ENCODE results near the gene PFN1. TPM values are rescaled to one million over a fixed set of nuclear protein-coding genes. Genes with fewer than 3 reads are reported as not detected.
"Not testable (repeated sequence)": the region's sequence is repeated elsewhere in the genome, so short reads cannot be mapped to it uniquely, and the experiment has no call there.

Gene PFN1
- total RNA-seq, 2 donors from 2014 or later: 1,929 to 1,966 TPM

DNA sequence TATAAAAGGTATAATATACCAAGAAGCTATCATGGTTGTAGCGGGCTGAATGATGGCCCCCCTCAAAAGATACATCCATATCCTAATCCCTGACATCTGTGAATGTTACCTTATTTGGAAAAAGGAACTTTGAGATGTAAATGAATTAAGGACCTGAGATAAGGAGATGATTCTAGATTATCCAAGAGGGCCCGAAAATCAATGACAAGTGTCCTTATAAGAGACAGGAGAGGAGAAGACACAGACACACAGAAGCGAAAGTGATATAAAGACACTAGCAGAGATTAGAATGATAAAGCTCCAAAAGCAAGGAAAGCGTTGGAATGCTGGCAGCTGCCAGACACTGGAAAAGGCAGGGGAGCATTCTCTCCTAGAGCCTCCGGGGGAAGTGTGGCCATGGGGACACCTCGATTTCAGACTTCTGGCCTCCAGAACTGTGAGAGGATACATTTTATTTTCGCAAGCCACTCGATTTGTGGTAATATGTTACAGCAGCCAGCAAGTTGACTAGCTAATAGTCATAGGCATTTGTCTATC lies 28.8 kb downstream of the PFN1 start:
- no peak overlapping the region for H3K27ac Mint-ChIP-seq
- no peak for DNase-seq (ENCODE audit: low spot score in 2 of 2)
- ATAC-seq: no peak
- no peaks in the 10 kb centered on the region for H3K9me3 Mint-ChIP-seq
- no peaks in the 10 kb centered on the region for H3K36me3 Mint-ChIP-seq

DNA sequence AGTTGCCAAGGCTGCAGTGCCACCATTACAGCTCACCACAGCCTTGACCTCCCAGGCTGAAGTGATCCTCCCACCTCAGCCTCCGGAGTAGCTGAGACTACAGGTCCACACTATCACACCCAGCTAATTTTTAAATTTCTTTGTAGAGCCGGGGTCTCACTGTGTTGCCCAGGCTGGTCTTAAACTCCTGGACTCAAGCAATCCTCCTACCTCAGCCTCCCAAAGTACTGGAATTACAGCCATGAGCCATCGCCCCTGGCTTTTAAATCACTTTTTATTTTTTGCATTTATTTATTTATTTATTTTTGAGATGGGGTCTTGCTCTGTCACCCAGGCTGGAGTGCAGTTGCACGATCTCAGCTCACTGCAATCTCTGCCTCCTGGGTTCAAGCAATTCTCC lies 33.8 kb downstream of the PFN1 start:
- not testable (repeated sequence) for H3K9me3 Mint-ChIP-seq; ATAC-seq; DNase-seq (ENCODE audit: low spot score in 2 of 2); H3K27ac Mint-ChIP-seq; H3K36me3 Mint-ChIP-seq

DNA sequence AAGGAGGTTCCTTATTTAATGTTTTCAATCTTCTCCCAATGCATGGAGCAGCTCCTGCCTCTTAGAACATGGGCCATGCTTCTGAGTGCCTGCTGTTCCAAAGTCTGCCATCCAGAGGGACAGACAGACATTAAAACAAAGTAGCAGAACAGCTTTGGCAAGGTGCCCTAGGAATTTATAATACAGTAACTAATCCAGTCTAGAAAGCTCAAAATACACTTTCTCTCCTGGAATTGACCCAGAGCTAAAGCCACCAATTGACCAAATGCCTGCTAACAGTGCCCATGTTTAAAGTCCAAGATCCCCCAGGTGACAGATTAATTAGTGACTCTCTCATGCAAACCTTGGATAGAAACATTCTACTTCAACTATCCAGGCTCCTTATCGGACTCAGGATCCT lies 34.3 kb downstream of the PFN1 start:
- no peak overlapping the region for H3K27ac Mint-ChIP-seq
- H3K36me3 Mint-ChIP-seq: no peaks in the 10 kb centered on the region
- DNase-seq (ENCODE audit: low spot score in 2 of 2) (no peak), ATAC-seq (no peak)
- no peaks in the 10 kb centered on the region for H3K9me3 Mint-ChIP-seq

DNA sequence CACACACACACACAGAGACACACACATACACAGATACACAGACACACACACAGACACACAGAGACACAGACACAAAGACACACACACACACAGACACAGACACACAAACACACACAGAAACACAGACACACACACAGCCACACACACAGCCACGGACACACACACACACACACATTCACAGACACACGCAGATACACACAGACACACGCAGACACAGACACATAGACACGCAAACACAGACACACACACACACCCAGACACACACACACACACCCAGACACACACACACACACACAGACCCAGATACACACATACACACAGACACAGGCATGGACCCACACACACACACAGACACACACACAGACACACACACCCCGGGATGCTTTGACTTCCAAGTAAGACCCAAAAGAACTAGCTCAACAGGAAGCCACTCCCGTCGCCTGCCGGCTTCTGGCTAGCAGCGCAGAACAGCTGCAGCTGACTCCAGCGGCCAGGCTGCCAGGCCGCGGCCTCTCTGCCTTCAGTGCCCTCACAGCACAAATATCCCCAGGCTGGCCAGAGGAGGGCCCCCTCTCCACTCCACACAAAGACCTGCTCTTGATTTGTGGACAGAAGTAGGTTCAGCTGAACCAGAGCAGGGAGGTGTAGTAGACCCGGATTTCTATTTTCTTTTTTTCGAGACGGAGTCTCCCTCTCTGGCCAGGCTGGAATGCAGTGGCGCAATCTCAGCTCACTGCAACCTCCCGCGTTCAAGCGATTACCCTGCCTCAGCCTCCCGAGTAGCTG lies 39.4 kb downstream of the PFN1 start:
- DNase-seq (ENCODE audit: low spot score in 2 of 2) (peak; percentile 70 to 81), ATAC-seq (peak; percentile 96 to 99)
- H3K27ac Mint-ChIP-seq: no peak overlapping the region
- no peaks in the 10 kb centered on the region for H3K9me3 Mint-ChIP-seq
- no peaks in the 10 kb centered on the region for H3K36me3 Mint-ChIP-seq

DNA sequence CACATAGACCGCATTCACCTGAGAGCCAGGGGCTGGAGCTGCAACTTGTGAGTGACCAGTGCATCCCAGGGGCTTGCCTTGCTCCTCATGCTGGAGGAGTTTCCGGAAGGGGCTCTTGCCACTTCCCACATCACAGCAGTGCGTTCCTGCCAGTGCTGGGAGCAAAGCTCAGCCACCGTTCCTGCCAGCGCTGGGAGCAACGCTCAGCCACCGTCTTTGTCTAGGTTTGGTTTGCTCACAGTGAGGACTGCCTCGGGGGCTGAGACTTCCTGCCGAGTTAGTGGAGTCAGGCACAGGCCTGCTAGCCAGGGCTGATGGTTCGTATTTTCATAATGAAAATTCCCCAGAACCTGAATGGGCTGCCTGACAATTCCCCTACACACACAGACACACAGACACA lies 40.0 kb downstream of the PFN1 start:
- Mint-ChIP-seq H3K9me3 (no peaks in the 10 kb centered on the region), H3K27ac (no peak overlapping the region), H3K36me3 (no peaks in the 10 kb centered on the region)
- peak in 1 of 2 donors; percentile 21 for ATAC-seq
- DNase-seq (ENCODE audit: low spot score in 2 of 2): no peak

DNA sequence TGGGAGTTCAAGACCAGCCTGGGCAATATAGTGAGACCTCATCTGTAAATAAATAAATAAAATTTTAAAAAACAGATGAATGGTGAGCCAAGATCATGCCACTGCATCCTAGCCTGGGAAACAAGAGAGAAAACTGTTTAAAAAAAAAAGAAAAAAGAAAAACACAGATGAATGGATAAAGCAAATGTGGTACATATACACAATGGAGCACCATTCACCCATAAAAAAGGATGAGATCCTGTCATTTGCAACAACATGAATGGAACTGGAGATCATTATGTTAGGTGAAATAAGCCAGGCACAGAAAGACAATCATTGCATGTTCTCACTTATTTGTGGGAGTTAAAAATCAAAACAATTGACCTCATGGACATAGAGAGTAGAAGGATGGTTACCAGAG lies 41.7 kb downstream of the PFN1 start:
- DNase-seq (ENCODE audit: low spot score in 2 of 2); ATAC-seq; H3K36me3 Mint-ChIP-seq; H3K9me3 Mint-ChIP-seq; H3K27ac Mint-ChIP-seq: not testable (repeated sequence)

DNA sequence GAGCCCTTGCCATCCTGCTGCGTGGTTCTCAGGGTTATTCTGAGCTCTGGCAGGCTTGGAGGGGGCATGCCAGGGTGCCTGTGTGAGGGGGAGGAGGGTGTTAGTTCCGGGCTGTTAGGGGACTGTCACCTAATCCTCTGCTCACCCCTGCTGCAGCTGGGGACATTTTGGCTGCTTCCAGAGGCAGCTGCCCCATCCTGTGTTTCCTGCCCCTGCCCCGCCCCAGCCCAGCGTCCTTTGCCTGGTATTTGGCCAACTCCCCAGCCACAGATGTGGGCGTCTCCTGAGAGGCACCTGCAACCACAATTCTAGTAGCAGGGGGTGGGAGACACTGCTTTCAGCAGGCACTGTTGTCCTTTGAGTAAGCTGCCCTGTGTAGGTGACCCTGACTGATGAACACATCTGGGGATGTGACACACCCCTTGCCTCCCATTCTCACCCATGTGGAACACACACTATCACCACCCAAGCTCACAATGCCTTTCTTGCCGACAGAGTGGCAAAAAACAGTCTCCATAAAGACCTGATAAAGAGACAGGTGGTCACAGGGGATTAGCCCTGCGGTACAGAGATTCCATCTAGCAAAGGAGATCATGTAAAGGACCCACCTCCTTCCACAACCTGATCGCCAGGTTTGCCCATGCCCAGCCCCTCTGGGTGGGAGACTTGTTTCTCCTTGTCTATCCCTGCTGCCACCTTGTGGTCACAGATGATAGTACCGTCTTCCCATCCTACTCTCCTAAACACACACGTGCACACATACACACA lies 45.1 kb downstream of the PFN1 start, which contains the start of gene CHRNE:
TSS of gene CHRNE (minus strand) at position 48 of the 768 bp plus-strand sequence. CDS start at position 13, 35 bp downstream.
- peak; percentile 43 to 56 for ATAC-seq
- H3K27ac Mint-ChIP-seq: peak within 1 kb of the TSS in 1 of 2 donors; percentile 46
- H3K36me3 Mint-ChIP-seq: no peaks in the 10 kb centered on the region
- no peaks in the 10 kb centered on the region for H3K9me3 Mint-ChIP-seq
- peak in 1 of 2 donors; percentile 79 for DNase-seq (ENCODE audit: low spot score in 2 of 2)

DNA sequence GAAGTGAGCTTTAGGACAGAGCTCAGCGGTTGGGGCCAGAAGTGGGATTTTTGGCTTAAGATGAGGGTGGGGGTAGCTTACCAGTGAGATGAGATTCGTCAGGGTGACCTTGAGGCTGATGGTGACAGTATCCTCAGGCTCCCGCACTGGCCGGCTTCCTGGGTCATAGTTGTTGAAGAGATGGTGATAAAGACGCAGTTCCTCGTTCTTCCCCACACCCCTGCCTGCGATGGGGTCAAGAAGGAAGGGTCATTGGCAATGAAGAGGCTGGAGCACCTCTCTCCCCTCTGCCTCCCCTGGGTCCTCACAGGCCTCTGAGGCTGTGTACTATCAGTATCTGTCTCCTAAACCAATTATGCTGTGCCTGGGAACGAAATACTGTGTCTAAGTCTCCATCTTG lies 45.8 kb downstream of the PFN1 start:
- H3K27ac Mint-ChIP-seq: no peak overlapping the region
- H3K36me3 Mint-ChIP-seq: no peaks in the 10 kb centered on the region
- DNase-seq (ENCODE audit: low spot score in 2 of 2) (no peak), ATAC-seq (no peak)
- no peaks in the 10 kb centered on the region for H3K9me3 Mint-ChIP-seq

DNA sequence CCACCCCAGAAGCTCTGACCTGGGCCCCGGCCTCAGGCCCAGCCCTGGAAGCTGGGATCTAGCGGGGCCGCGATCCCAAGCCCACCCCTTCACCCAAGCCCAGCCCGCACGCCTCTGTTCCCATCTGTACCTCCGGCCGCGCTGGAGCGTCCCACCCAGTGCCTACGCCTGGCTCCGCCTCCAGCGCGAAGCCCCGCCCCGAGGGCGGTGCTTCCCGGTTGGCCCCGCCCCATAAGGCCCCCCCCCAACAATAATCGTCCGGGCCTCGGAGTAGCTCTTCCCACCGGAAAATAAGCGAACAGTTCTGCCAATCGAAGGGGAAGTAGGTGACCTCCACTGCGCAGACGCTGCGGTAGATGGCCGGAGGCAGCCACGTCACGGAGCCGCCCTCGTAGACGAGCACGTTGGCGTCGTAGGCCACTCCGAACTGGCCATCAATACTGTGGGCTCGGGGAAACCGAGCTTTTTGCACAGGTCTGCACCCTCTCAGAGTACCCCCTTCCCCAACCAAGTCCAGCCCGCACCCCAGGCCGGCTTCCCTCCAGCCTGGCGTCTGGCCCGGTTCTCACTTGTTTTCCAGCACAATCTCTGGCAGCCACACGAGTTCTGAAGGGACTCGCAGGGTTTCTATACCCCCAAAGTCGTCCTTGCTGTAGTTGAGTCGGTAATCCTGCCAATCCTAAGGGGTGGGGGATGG lies 46.5 kb downstream of the PFN1 start:
- no peak for ATAC-seq
- Mint-ChIP-seq H3K9me3 (no peaks in the 10 kb centered on the region), H3K27ac (no peak overlapping the region), H3K36me3 (no peaks in the 10 kb centered on the region)
- DNase-seq (ENCODE audit: low spot score in 2 of 2): no peak

DNA sequence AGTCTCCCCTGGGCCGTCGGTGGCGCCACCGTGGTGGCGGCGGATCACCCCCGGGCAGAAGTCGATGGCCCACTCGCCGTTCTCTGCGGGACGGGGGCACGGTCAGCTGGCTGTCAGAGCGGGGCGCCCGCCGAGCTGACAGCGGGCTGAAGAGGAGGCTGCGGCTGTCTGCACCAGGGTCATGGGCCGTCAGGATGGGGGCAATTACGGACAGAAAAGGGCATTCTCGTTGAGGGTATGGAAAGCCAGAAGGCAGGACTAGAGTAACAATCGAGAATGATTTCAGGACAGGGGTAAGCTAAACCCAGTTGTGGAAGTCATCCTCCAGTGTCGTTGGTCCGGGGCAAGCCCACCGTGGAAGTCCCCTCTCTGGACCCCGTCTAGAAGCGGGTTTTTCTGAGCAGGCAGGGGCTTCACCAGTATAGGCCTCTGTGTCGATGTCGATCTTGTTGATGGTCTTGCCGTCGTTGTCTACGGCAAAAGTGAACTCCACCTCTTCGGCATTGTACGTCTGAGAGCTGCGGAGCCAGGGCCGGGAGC lies 47.2 kb downstream of the PFN1 start:
- Mint-ChIP-seq H3K9me3 (no peaks in the 10 kb centered on the region), H3K27ac (no peak overlapping the region), H3K36me3 (no peaks in the 10 kb centered on the region)
- no peak for DNase-seq (ENCODE audit: low spot score in 2 of 2)
- ATAC-seq: no peak

DNA sequence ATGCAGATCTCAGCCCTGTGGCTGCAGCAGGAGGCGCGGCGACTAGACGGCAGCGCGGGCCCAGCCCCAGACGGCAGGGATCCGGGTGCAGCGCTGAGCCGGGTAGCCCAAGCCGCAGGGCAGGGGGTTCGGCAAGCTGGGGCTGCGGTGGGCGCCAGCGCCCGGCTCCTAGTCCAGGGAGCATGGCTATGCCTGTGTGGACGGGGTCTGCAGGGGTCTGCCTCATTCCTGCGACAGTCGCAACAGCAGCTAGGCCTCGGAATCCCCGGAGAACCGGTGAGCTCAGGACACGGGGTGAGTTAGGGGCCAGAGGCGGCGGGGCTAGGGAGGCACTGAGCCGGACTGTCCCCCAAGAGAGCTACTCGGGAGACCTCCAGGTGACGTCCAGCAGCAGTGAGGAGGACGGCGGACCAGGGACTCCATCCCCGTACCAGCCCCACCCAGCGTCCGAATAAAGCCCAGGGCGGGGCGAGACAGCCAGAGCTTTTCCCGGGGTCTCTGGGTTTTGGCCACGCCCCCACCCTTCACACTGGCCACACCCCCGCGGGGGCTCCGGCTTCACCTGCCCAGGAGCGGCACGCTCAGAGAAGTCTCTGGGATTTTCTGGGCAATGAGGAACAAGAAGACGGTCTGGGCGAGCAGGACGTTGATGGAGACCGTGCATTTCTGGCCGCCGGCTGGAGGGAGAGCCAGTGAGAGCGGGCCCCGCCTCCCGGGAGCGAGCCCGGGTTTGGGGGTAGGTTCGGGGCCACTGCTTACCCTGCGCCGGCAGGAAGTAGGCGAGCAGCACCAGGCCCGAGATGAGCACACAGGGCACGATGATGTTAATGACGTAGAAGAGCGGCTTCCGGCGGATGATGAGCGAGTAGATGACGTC lies 47.9 kb downstream of the PFN1 start:
- Mint-ChIP-seq H3K9me3 (no peaks in the 10 kb centered on the region), H3K36me3 (no peaks in the 10 kb centered on the region), H3K27ac (peak overlapping the region; percentile 85 to 95)
- ATAC-seq: peak in 1 of 2 donors; percentile 6
- DNase-seq (ENCODE audit: low spot score in 2 of 2): peak in 1 of 2 donors; percentile 35

DNA sequence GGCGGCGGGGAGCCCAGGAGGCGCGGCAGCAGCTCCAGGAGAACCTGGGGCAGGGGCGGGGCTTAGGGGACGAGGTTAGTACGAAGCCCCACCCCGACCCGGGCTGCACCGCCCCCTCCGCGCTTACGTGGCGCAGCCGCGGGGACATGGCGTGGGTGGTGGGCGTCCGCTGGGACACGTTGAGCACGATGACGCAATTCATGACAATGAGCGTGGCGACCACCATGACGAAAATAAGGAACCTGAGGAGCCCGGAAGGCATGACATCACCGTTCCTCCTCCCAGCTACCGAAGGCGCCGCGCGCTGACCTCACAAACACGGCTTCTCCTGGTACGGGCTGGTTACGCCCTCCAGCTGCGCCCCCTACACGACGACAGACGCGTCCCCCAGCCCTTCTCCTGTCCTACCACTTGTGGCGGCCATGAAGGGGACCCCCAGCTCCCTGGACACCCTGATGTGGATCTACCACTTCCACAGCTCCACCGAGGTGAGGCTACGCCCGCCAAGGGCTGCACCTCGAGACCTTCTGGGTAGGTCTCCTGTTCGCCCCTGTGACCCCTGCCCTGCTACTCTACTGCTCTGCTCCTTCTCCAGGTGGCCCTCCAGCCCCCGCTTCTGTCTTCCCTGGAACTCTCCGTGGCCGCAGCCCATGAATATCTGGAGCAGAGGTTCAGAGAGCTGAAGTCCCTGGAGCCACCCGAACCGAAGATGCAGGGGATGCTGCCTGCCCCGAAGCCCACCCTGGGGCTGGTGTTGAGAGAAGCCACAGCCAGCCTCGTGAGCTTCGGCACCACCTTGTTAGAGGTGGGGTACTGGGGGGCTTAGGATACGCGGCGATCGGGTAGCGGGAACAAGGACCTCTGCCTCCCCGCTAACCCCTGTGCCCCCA lies 48.7 kb downstream of the PFN1 start, which contains the start of gene C17orf107:
TSS of gene C17orf107 (plus strand) at position 196 of the 890 bp plus-strand sequence. CDS start at position 423, 227 bp downstream.
- ATAC-seq: peak; percentile 77 to 86
- H3K9me3 Mint-ChIP-seq: no peaks in the 10 kb centered on the region
- peak within 1 kb of the TSS; percentile 85 to 95 for H3K27ac Mint-ChIP-seq
- DNase-seq (ENCODE audit: low spot score in 2 of 2): peak; percentile 89 to 95
- H3K36me3 Mint-ChIP-seq: no peaks in the 10 kb centered on the region

DNA sequence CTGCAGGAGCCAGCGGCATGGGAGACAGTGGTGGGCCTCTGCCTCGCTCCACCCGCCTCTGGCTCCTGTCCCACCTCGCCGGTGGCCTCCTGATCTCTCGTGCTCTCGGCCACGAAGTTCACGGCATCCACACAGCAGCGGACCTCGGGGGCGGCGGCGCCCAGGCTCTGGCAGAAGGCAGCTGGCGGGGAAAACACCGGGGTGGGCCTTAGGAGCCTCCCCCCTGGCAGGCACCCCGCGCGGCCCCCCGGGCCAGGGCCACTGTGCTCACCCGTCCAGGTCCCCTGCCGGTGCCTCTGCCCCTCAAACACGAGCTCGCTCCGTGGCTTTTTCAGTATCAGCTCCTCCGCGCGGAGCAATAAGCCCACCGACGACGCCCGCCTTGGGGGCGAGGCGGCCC lies 49.4 kb downstream of the PFN1 start:
- H3K27ac Mint-ChIP-seq: peak overlapping the region in 1 of 2 donors; percentile 85
- ATAC-seq: no peak
- no peaks in the 10 kb centered on the region for H3K36me3 Mint-ChIP-seq
- no peaks in the 10 kb centered on the region for H3K9me3 Mint-ChIP-seq
- no peak for DNase-seq (ENCODE audit: low spot score in 2 of 2)

DNA sequence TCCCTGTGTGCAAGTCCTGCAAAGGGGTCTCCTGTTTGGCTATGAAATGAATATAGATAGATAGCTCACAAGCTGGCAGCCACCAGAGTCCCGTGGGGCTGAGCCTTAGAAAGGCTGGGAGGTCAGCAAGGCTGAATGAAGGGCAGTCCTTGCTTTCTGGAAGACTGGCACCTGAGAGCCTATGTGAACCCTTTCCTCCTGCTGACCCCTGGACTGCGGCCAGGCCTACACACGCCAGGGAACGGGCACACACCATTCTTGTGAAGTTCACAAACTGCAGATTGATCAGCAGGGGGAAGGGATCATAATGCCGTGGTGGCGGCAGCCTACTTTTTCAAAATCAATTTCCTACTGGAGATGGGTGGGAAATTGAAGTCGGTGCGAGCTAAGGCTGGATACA lies 50.0 kb downstream of the PFN1 start:
- Mint-ChIP-seq H3K27ac (no peak overlapping the region), H3K9me3 (no peaks in the 10 kb centered on the region), H3K36me3 (no peaks in the 10 kb centered on the region)
- ATAC-seq: no peak
- no peak for DNase-seq (ENCODE audit: low spot score in 2 of 2)

DNA sequence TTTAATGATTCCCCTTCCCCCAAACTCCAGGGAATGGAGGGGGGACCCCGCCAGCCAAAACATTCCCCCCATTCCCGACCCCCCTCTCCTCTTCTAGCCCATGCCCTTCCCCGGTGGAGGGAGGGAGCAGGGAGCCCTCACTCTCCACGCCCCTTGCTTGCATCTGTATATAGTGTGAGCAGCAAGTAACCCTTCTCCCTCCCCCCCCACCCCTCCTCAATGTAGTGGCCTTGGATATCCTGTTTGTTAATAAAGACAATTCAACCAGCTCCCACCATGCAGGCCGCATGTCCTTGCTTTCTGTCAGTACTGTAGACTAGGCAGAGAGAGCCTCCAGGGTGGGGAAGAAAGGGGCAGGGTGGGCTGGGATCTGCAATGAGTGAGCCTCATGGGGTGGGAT lies 50.5 kb downstream of the PFN1 start:
- Mint-ChIP-seq H3K9me3 (no peaks in the 10 kb centered on the region), H3K27ac (no peak overlapping the region), H3K36me3 (no peaks in the 10 kb centered on the region)
- no peak for DNase-seq (ENCODE audit: low spot score in 2 of 2)
- no peak for ATAC-seq
